ENCODE measurements around the gene EVA1C.

DNA sequence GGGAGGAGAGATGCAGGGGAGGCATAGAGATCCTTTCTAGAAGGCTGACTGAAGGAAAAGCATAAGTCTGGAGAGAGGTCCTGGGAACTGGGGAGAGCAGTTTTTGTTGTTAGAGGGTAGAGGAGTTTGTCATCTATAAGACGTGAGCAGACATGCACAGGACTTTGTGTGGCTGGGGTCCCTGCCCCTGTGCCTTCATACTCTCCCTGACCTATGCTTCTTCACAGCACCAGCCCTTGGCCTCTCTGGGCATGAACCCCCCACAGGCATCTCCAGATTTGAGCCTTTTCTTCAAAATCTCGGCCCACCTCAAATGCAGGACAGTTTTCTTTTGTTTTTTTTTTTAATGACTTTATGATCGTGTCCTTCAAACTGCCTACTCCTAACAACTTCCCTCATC is 79.9 kb downstream of the EVA1C start:
- TF ChIP-seq, protein P1, sequence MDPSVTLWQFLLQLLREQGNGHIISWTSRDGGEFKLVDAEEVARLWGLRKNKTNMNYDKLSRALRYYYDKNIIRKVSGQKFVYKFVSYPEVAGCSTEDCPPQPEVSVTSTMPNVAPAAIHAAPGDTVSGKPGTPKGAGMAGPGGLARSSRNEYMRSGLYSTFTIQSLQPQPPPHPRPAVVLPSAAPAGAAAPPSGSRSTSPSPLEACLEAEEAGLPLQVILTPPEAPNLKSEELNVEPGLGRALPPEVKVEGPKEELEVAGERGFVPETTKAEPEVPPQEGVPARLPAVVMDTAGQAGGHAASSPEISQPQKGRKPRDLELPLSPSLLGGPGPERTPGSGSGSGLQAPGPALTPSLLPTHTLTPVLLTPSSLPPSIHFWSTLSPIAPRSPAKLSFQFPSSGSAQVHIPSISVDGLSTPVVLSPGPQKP (IDR thresholded peaks at IDR 0.05; ENCODE audit: low read depth, low read length) = no peak
- TF ChIP-seq, protein P2, sequence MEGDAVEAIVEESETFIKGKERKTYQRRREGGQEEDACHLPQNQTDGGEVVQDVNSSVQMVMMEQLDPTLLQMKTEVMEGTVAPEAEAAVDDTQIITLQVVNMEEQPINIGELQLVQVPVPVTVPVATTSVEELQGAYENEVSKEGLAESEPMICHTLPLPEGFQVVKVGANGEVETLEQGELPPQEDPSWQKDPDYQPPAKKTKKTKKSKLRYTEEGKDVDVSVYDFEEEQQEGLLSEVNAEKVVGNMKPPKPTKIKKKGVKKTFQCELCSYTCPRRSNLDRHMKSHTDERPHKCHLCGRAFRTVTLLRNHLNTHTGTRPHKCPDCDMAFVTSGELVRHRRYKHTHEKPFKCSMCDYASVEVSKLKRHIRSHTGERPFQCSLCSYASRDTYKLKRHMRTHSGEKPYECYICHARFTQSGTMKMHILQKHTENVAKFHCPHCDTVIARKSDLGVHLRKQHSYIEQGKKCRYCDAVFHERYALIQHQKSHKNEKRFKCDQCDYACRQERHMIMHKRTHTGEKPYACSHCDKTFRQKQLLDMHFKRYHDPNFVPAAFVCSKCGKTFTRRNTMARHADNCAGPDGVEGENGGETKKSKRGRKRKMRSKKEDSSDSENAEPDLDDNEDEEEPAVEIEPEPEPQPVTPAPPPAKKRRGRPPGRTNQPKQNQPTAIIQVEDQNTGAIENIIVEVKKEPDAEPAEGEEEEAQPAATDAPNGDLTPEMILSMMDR (IDR thresholded peaks at IDR 0.05 in 2 of 3, conservative IDR thresholded peaks at IDR 0.05 in 1 of 3; ENCODE audit: control insufficient read depth in 2 of 3, extremely low read depth in 1 of 3, insufficient read depth in 1 of 3, low read depth in 3 of 3, low read length in 3 of 3) = no peak
- TF ChIP-seq, protein P3, sequence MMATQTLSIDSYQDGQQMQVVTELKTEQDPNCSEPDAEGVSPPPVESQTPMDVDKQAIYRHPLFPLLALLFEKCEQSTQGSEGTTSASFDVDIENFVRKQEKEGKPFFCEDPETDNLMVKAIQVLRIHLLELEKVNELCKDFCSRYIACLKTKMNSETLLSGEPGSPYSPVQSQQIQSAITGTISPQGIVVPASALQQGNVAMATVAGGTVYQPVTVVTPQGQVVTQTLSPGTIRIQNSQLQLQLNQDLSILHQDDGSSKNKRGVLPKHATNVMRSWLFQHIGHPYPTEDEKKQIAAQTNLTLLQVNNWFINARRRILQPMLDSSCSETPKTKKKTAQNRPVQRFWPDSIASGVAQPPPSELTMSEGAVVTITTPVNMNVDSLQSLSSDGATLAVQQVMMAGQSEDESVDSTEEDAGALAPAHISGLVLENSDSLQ (IDR thresholded peaks at IDR 0.05) = no peak
